ENCODE measurements around the gene NUP153.

Gene NUP153

DNA sequence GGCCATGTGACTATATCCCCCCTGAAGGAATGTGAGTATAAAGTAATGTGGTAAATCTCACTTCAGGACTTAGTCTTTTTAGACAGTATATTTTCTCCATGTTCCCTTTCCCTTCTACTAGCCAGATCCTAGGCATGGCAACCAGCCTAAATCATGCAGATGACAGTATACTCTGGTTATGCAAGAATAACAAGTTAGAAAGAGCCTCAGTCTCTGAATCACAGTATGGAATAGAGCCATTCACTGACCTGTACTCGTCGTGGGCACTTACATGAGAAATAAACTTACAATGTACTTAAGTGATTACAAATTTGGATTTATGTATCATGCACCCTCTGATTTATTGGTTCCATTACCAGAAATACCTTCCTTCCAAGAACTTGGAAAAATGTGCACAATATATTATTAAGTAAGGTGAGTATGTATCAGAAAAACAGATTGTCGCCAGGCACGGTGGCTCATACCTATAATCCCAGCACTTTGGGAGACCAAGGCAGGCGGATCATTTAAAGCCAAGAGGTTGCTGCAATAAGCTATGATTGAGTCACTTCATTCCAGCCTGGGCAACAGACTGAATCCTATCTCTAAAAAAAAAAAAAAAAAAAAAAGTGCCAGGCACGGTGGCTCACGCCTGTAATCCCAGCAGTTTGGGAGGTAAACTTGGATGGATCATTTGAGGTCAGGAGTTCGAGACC, 131.7 kb downstream of the NUP153 start:
- H3K4me1 ChIP-seq (ENCODE audit: control insufficient read depth, insufficient read depth, low read length, poor library complexity, severe bottlenecking), result no peaks in the 10 kb centered on the region
- no peaks in the 10 kb centered on the region for H3K36me3 ChIP-seq (ENCODE audit: control insufficient read depth, insufficient read depth, low read length)
- no peak overlapping the region for H3K4me3 ChIP-seq (ENCODE audit: insufficient read depth, low read depth, low read length, poor library complexity, severe bottlenecking)
- H3K27me3 ChIP-seq (replicated peaks; ENCODE audit: control insufficient read depth, insufficient read depth, low read length, poor library complexity, severe bottlenecking), result peaks cover 5% of the 10 kb centered on the region
- no peak for DNase-seq
- peaks cover 4% of the 10 kb centered on the region for H3K9me3 ChIP-seq (ENCODE audit: control insufficient read depth, low read length)
- H3K27ac ChIP-seq (ENCODE audit: insufficient read depth, low read length, poor library complexity, severe bottlenecking), result no peak overlapping the region

GRCh38 chr6:17565399-17565798, 141.3 kb downstream of the NUP153 start:
- Histone ChIP-seq H3K4me1 (ENCODE audit: control insufficient read depth, insufficient read depth, low read length, poor library complexity, severe bottlenecking) (no peaks in the 10 kb centered on the region), H3K36me3 (ENCODE audit: control insufficient read depth, insufficient read depth, low read length) (no peaks in the 10 kb centered on the region)

More at GRCh38 chr6:17565399-17565798, 141.3 kb downstream of the NUP153 start:
- Histone ChIP-seq H3K4me3 (ENCODE audit: insufficient read depth, low read depth, low read length, poor library complexity, severe bottlenecking) (no peak overlapping the region), H3K9me3 (ENCODE audit: control insufficient read depth, low read length) (no peaks in the 10 kb centered on the region), H3K27ac (ENCODE audit: insufficient read depth, low read length, poor library complexity, severe bottlenecking) (no peak overlapping the region), H3K27me3 (replicated peaks; ENCODE audit: control insufficient read depth, insufficient read depth, low read length, poor library complexity, severe bottlenecking) (no peaks in the 10 kb centered on the region)
- no peak for DNase-seq

Data from effector memory CD4-positive, alpha-beta T cell (primary cell).